ENCODE results near the gene UROD. TPM values are rescaled to one million over a fixed set of nuclear protein-coding genes. Genes with fewer than 3 reads are reported as not detected.
"Not testable (repeated sequence)": the region's sequence is repeated elsewhere in the genome, so short reads cannot be mapped to it uniquely, and the experiment has no call there.

UROD gene
- total RNA-seq (2014; rRNA removed): 122 and 124 TPM in 2 replicates
- 168 TPM for polyA plus RNA-seq (2012)

GRCh38 chr1:45011837-45012638 lies at the start of gene UROD:
TSS of gene UROD (plus strand) at chr1:45012254. CDS start at chr1:45012266, 12 bp downstream.
- peak; percentile 94 for DNase-seq (ENCODE audit: low read depth)

- DNase-seq (ENCODE audit: low read depth): peak; percentile 42
Measured at GRCh38 chr1:44962729-44963128, 49.3 kb upstream of the UROD start.

GRCh38 chr1:44964396-44964795 lies 47.7 kb upstream of the UROD start:
- DNase-seq (ENCODE audit: low read depth): no peak

- DNase-seq (ENCODE audit: low read depth): peak; percentile 25
Measured at GRCh38 chr1:44970317-44970716, 41.7 kb upstream of the UROD start.

GRCh38 chr1:44973645-44974044 lies 38.4 kb upstream of the UROD start:
- no peak for DNase-seq (ENCODE audit: low read depth)

- DNase-seq (ENCODE audit: low read depth): no peak
Measured at GRCh38 chr1:44976252-44976651, 35.8 kb upstream of the UROD start.

- DNase-seq (ENCODE audit: low read depth): not testable (repeated sequence)
Measured at GRCh38 chr1:44977372-44977771, 34.7 kb upstream of the UROD start.

GRCh38 chr1:44985747-44986359 lies 26.2 kb upstream of the UROD start:
- DNase-seq (ENCODE audit: low read depth): no peak

- DNase-seq (ENCODE audit: low read depth): no peak
Measured at GRCh38 chr1:44988531-44989156, 23.4 kb upstream of the UROD start.

GRCh38 chr1:44994309-44994898 lies 17.6 kb upstream of the UROD start:
- no peak for DNase-seq (ENCODE audit: low read depth)

- no peak for DNase-seq (ENCODE audit: low read depth)
Measured at GRCh38 chr1:44995467-44996238, 16.4 kb upstream of the UROD start.

GRCh38 chr1:44999232-44999631 lies 12.8 kb upstream of the UROD start:
- no peak for DNase-seq (ENCODE audit: low read depth)

- peak; percentile 4 for DNase-seq (ENCODE audit: low read depth)
Measured at GRCh38 chr1:45001011-45001481, 11.0 kb upstream of the UROD start.

- DNase-seq (ENCODE audit: low read depth): not testable (repeated sequence)
Measured at GRCh38 chr1:45001576-45001975, 10.5 kb upstream of the UROD start.

- no peak for DNase-seq (ENCODE audit: low read depth)
Measured at GRCh38 chr1:45002650-45003645, 9.1 kb upstream of the UROD start.

- no peak for DNase-seq (ENCODE audit: low read depth)
Measured at GRCh38 chr1:45003741-45004140, 8.3 kb upstream of the UROD start.

- DNase-seq (ENCODE audit: low read depth): no peak
Measured at GRCh38 chr1:45004281-45004920, 7.7 kb upstream of the UROD start.

- no peak for DNase-seq (ENCODE audit: low read depth)
Measured at GRCh38 chr1:45005761-45006160, 6.3 kb upstream of the UROD start.

GRCh38 chr1:45007311-45007710 lies 4.7 kb upstream of the UROD start:
- no peak for DNase-seq (ENCODE audit: low read depth)

- no peak for DNase-seq (ENCODE audit: low read depth)
Measured at GRCh38 chr1:45008076-45008475, 4.0 kb upstream of the UROD start.

All from LHCN-M2 (cell line).